Measurements from ENCODE around the gene HPS1.

The HPS1 gene

DNA sequence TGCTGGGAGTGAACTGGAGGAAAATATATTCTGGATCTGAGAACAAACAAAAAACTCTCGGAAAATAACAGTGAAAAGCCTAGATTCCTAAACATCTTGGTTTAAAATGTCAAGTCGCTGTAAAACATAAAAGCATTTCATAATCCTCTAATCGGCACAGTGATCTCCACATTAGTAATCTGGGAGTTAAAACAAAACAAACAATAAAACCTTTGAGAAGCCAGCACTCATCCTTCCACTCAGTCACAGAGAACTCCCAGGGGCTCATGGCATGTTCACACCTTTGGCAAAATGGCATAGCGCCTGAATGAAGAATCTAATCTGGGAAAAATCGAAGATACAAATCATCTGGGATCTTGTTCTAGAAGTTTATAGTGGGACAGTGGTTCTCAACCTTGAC, 24.1 kb upstream of the HPS1 start:
- peaks cover 17% of the 10 kb centered on the region for H3K4me1 Mint-ChIP-seq (ENCODE audit: low read depth)
- H3K36me3 Mint-ChIP-seq (ENCODE audit: low read depth): no peaks in the 10 kb centered on the region
- H3K4me3 Mint-ChIP-seq: no peak overlapping the region
- no peaks in the 10 kb centered on the region for H3K9me3 Mint-ChIP-seq
- no peak overlapping the region for H3K27ac Mint-ChIP-seq
- peaks cover 20% of the 10 kb centered on the region for H3K27me3 Mint-ChIP-seq

DNA sequence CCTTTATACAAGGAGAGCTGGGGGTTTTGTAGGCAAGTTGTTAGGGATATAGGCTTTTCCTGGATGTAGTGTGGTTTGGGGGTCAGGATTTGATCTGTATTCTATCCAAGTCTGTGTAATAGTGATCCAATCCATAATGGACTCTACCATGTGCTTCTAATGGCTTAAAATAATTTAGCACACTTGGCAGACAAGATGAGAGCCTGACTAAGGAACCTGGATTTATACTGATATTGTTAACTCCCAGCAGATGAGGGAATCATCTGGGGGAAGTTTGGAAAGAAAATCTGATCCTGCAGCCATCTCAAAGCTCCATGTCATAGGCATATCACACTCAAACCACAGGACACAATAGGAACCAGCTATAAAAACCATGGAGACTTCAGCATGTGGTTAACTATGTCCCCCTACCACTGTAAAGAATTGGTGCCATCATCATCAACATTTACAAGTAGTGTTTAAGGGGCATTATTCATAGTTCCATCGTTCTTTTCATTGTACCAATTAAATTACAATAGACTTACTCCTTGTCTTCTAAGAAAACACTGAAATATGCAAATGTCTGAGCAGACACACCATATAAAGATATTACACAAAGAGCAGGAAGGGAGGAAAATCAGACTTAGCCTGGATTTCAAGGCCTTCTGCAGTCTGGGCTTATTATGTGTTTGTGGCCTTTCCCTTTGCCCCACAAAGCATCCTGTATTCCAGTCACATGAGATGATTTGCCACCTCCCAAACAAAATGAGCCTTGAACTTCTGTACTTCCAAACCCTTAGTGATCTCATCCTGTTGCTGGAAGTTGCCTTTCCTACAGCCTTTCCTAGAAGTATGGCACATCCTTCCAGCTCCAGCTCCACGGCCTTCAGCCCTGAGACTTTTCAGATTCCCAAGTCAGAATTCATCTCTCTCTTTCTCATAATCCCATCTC, 22.5 kb upstream of the HPS1 start:
- H3K27me3 Mint-ChIP-seq: peaks cover 20% of the 10 kb centered on the region
- H3K4me3 Mint-ChIP-seq: no peak overlapping the region
- H3K27ac Mint-ChIP-seq: no peak overlapping the region
- H3K36me3 Mint-ChIP-seq (ENCODE audit: low read depth): no peaks in the 10 kb centered on the region
- peaks cover 18% of the 10 kb centered on the region for H3K4me1 Mint-ChIP-seq (ENCODE audit: low read depth)
- H3K9me3 Mint-ChIP-seq: no peaks in the 10 kb centered on the region

- H3K9me3 Mint-ChIP-seq: no peaks in the 10 kb centered on the region
- H3K27me3 Mint-ChIP-seq: peaks cover 26% of the 10 kb centered on the region
- H3K27ac Mint-ChIP-seq: peak overlapping the region; percentile 90
- peaks cover 16% of the 10 kb centered on the region for H3K4me1 Mint-ChIP-seq (ENCODE audit: low read depth)
- no peaks in the 10 kb centered on the region for H3K36me3 Mint-ChIP-seq (ENCODE audit: low read depth)
- H3K4me3 Mint-ChIP-seq: peak overlapping the region; percentile 89
Observed at GRCh38 chr10:98467506-98468318, 21.0 kb upstream of the HPS1 start.

DNA sequence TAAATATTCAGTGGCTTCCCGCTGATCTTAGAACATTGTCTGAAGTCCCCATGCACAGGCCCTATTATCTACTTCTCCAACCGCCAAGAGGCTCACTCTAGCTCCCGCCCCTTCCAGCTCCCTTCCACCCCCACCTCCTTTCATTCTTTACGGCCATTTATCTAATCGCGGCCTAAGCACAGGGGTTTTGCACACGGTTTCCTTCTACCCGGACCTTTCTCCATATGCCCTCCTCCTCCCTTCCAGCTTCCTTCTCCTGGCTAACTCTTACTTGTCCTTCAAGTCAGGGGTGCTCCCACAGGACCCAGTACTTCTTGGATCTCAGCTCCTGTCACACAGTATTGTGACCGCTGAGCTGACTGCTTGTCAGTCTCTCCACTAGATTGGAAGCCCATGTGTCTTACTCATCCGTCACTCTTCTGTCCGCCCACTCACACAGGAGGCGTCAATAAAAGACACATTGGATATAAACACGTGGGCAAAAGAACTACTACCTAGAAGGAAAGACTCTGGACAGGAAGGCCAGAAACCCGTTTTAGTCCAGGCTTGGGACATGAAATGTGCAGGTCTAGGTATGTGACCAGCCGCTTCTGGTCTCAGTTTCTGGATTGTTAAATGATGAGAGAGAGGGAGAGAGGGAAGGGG, 20.2 kb upstream of the HPS1 start:
- Mint-ChIP-seq H3K9me3 (no peaks in the 10 kb centered on the region), H3K27ac (no peak overlapping the region), H3K27me3 (peaks cover 26% of the 10 kb centered on the region), H3K4me1 (ENCODE audit: low read depth) (peaks cover 16% of the 10 kb centered on the region), H3K4me3 (no peak overlapping the region), H3K36me3 (ENCODE audit: low read depth) (no peaks in the 10 kb centered on the region)

DNA sequence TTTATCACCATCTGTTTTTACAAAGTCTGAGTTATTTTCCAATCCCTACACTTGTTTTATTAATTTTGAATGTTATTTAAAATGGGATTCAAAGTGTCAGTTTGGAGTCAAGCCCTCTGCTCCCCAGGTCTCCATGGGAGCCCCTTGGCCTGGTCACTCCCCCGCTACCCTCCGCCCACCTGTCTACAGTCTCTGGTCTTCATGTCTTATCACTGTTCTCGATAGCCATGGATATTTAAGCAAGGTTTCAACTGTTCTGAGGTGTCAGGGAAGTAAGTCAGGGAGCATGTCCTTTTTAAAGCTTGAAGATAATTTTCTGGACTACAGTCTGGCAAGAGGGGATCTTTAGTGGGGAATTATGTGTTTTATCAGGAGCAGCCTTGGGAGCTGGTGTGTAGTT, 19.1 kb upstream of the HPS1 start:
- Mint-ChIP-seq H3K9me3 (no peaks in the 10 kb centered on the region), H3K4me3 (no peak overlapping the region), H3K27ac (no peak overlapping the region), H3K36me3 (ENCODE audit: low read depth) (no peaks in the 10 kb centered on the region), H3K27me3 (peaks cover 23% of the 10 kb centered on the region), H3K4me1 (ENCODE audit: low read depth) (peaks cover 16% of the 10 kb centered on the region)

GRCh38 chr10:98463976-98464754, 17.4 kb upstream of the HPS1 start:
- Mint-ChIP-seq H3K36me3 (ENCODE audit: low read depth) (no peaks in the 10 kb centered on the region), H3K4me1 (ENCODE audit: low read depth) (peaks cover 16% of the 10 kb centered on the region), H3K9me3 (no peaks in the 10 kb centered on the region), H3K27ac (no peak overlapping the region), H3K27me3 (peaks cover 18% of the 10 kb centered on the region), H3K4me3 (no peak overlapping the region)

DNA sequence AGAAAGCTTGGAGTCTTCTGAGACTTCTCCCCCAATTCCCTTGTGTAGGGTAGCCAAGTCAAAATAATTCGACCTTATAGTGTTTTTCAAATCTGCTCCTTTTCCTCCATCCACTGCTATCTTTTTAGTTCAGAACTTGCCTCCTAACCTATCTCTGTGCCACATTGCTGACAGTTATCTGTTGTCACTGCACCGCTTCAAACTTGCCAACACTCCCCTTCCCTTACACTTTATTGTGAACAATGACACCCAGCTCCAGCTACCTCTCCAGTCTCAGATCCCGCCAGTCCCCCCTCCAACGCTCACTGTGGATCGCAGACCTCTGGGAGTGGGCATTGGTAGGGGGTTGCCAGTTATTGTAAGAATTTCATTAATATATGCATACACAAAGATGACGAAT, 16.3 kb upstream of the HPS1 start:
- Mint-ChIP-seq H3K27me3 (peaks cover 20% of the 10 kb centered on the region), H3K9me3 (no peaks in the 10 kb centered on the region), H3K36me3 (ENCODE audit: low read depth) (no peaks in the 10 kb centered on the region), H3K4me1 (ENCODE audit: low read depth) (peaks cover 9% of the 10 kb centered on the region), H3K4me3 (no peak overlapping the region), H3K27ac (no peak overlapping the region)

DNA sequence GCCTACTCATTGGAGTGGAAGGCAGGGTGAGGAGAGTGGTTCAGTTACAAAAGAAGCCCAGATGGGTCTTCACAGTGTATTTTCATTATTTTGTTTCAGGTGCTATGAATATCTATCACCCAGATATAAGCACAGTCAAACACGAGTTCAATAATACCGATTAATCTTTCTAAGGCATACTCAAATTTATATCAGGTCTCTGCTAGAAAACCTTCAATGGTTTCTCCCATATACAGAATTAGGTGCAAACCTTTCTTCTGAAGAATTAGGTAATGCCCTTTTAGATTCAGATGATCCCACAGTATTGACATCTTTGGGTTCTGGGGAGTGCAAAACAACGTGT, 14.7 kb upstream of the HPS1 start:
- H3K36me3 Mint-ChIP-seq (ENCODE audit: low read depth): no peaks in the 10 kb centered on the region
- no peaks in the 10 kb centered on the region for H3K9me3 Mint-ChIP-seq
- peaks cover 24% of the 10 kb centered on the region for H3K27me3 Mint-ChIP-seq

DNA sequence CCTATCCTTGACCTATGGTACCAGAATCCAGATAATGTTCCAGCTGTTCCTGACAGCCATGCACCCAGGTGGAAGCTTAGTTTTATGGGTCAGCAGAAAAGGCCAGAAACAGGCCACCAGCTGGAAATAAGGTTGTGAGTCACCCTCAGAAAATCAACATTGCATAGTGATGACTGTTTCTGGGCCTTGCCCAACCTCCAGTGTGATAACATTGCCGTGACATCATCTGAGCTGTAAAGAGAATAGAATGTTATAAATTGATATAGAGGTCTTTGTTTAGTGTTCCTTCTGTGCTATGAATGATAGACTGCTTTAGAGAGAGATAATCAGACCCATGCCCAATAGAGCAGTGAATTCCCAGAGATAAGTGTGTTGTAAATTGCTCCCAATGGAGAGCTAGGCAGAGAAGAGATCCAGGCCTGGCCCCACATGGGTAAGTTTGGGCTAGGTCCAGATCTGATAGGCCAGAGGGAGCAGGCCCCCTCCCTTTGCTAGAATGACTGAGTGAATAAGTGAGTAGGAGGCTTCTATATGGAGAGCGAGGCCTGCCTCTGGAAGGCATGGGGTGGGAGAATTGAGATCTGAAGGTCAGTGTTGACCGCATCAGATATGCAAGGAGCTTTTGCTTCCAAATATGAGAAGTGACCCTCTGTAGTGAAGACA, 14.2 kb upstream of the HPS1 start:
- peaks cover 6% of the 10 kb centered on the region for H3K4me1 Mint-ChIP-seq (ENCODE audit: low read depth)
- H3K4me3 Mint-ChIP-seq: no peak overlapping the region
- no peaks in the 10 kb centered on the region for H3K9me3 Mint-ChIP-seq
- H3K27me3 Mint-ChIP-seq: peaks cover 24% of the 10 kb centered on the region
- H3K27ac Mint-ChIP-seq: no peak overlapping the region
- H3K36me3 Mint-ChIP-seq (ENCODE audit: low read depth): no peaks in the 10 kb centered on the region

More for the DNA sequence above, 14.7 kb upstream of the HPS1 start:
- Mint-ChIP-seq H3K4me3 (no peak overlapping the region), H3K27ac (no peak overlapping the region), H3K4me1 (ENCODE audit: low read depth) (peaks cover 6% of the 10 kb centered on the region)

DNA sequence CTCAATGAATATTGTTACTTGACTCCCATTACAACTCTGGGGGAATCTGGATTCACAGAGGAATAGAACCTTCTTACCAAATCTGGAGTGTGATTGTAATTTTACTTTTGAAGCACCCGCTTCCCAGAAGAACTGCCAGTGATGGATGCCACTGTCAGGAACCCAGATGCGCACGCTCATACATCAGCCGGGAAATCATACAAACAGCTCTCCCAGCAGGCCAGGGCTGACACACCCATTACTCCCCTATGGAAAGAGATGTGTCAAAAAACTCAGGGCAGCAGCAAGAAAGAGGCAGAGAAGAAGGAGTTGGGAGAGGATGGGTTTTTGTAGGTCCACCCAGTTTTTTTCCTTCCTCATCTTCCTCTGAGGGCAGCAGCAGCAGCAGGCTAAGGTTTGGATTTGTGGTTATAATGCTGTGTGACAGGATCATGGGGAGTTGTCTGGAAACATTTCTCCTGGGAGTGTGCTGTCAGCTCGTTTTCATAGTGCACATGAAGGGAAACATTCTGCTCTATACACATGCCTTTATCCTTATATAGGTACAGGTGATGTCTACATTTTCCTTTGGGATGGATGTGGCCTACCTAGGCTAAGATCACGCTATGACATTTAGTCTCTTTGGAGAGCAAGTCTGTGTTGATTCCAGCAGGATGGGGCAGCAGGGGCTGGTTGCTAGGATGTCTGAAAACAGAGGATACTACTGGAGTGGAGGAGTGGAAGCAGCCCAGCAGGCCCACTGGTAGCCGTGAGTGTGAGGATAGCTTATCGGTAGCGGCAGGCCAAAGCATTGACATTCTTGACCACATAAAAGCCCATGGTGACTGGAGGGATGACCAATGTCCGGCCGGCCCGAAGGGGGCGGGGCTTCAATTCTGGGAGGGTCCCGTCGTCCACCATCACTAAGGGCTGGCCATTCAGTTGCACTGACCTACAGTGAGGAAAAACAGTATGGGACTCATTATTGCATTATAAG, 12.4 kb upstream of the HPS1 start:
- H3K27ac Mint-ChIP-seq: no peak overlapping the region
- H3K4me3 Mint-ChIP-seq: no peak overlapping the region
- H3K27me3 Mint-ChIP-seq: peaks cover 24% of the 10 kb centered on the region
- no peaks in the 10 kb centered on the region for H3K36me3 Mint-ChIP-seq (ENCODE audit: low read depth)
- H3K4me1 Mint-ChIP-seq (ENCODE audit: low read depth): no peaks in the 10 kb centered on the region
- H3K9me3 Mint-ChIP-seq: no peaks in the 10 kb centered on the region

- H3K27ac Mint-ChIP-seq: no peak overlapping the region
- H3K9me3 Mint-ChIP-seq: no peaks in the 10 kb centered on the region
Observed at GRCh38 chr10:98457721-98458120, 11.0 kb upstream of the HPS1 start.

GRCh38 chr10:98456686-98457482, 10.1 kb upstream of the HPS1 start:
- H3K9me3 Mint-ChIP-seq: no peaks in the 10 kb centered on the region
- no peak overlapping the region for H3K27ac Mint-ChIP-seq
- H3K36me3 Mint-ChIP-seq (ENCODE audit: low read depth): no peaks in the 10 kb centered on the region
- no peak overlapping the region for H3K4me3 Mint-ChIP-seq
- peaks cover 35% of the 10 kb centered on the region for H3K27me3 Mint-ChIP-seq
- no peaks in the 10 kb centered on the region for H3K4me1 Mint-ChIP-seq (ENCODE audit: low read depth)

More at GRCh38 chr10:98457721-98458120, 11.0 kb upstream of the HPS1 start:
- Mint-ChIP-seq H3K36me3 (ENCODE audit: low read depth) (no peaks in the 10 kb centered on the region), H3K4me3 (no peak overlapping the region), H3K4me1 (ENCODE audit: low read depth) (no peaks in the 10 kb centered on the region), H3K27me3 (peaks cover 27% of the 10 kb centered on the region)
